ENCODE measurements around the gene PCGF3. TPM values are rescaled to one million over a fixed set of nuclear protein-coding genes. Genes with fewer than 3 reads are reported as not detected.
A peak's percentile ranks its signal among the peaks of the same experiment; 100 is the strongest.

PCGF3 gene
- total RNA-seq, 3 donors from 2014 or later, result 60.6 to 71.7 (median 69.4) TPM

GRCh38 chr4:720111-720860, 14.7 kb downstream of the PCGF3 start:
- Histone ChIP-seq H3K27ac (peak overlapping the region; percentile 74 to 86), H3K36me3 (no peaks in the 10 kb centered on the region), H3K27me3 (no peaks in the 10 kb centered on the region), H3K9me3 (no peaks in the 10 kb centered on the region), H3K4me3 (peak overlapping the region in 1 of 3 donors; percentile 22), H3K4me1 (peaks cover 0 to 8% of the 10 kb centered on the region in 2 donors)
- no peak for DNase-seq (ENCODE audit: low spot score in 2 of 2)
- intact Hi-C loops (cut with DNase I; ENCODE audit: low total_unique reads), result no loop called here
- TF ChIP-seq, protein P1, sequence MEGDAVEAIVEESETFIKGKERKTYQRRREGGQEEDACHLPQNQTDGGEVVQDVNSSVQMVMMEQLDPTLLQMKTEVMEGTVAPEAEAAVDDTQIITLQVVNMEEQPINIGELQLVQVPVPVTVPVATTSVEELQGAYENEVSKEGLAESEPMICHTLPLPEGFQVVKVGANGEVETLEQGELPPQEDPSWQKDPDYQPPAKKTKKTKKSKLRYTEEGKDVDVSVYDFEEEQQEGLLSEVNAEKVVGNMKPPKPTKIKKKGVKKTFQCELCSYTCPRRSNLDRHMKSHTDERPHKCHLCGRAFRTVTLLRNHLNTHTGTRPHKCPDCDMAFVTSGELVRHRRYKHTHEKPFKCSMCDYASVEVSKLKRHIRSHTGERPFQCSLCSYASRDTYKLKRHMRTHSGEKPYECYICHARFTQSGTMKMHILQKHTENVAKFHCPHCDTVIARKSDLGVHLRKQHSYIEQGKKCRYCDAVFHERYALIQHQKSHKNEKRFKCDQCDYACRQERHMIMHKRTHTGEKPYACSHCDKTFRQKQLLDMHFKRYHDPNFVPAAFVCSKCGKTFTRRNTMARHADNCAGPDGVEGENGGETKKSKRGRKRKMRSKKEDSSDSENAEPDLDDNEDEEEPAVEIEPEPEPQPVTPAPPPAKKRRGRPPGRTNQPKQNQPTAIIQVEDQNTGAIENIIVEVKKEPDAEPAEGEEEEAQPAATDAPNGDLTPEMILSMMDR (IDR thresholded peaks at IDR 0.05), result no peak
- TF ChIP-seq POLR2A (IDR thresholded peaks at IDR 0.05), result no peak
- TF ChIP-seq POLR2AphosphoS5 (IDR thresholded peaks at IDR 0.05), result no peak

DNA sequence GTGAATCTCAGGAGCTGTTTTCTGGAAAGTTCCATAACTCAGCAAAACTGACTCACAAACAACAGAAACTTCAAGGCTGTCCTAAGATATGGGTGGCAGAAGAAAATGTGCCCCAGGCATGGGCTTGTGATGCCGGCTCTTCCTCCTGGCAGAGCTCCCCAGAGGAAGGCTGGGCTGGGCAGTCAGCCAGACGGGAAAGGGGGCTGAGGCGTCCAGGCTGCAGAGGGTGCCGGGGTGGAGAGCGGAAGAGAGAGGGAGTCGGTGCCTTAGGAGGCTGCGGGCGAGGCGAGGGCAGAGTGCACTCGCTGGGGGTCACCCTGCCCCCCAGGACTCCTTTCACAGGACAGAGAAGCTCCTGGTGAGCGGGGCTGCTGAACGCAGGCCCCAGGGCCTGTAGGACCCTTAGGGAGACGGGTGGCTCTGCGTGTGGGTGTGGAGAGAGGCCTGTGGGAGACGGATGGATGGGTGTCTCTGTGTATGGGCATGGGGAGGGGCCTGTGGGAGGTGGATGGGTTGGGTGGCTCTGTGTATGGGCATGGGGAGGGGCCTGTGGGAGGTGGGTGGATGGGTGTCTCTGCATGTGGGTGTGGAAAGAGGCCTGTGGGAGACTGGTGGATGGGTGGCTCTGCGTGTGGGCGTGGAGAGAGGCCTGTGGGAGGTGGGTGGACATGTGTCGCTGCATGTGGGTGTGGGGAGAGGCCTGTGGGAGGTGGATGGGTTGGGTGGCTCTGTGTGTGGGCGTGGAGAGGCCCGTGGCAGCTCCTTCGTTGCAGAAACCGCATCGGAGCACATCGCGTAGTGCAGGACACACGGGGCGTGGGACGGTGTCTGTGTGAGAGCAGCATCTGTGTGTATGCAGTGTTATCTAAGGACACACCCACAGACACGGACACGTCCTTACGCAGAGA, 15.9 kb downstream of the PCGF3 start:
- Histone ChIP-seq H3K4me3 (peak overlapping the region in 1 of 3 donors; percentile 22), H3K9me3 (no peaks in the 10 kb centered on the region), H3K27me3 (no peaks in the 10 kb centered on the region), H3K4me1 (peaks cover 0 to 8% of the 10 kb centered on the region in 2 donors), H3K27ac (peak overlapping the region; percentile 74 to 86), H3K36me3 (no peaks in the 10 kb centered on the region)
- TF ChIP-seq, protein P1 (IDR thresholded peaks at IDR 0.05), result no peak
- TF ChIP-seq POLR2AphosphoS5 (IDR thresholded peaks at IDR 0.05) (no peak), POLR2A (IDR thresholded peaks at IDR 0.05) (no peak)
- intact Hi-C loops (cut with DNase I; ENCODE audit: low total_unique reads), result no loop called here
- no peak for DNase-seq (ENCODE audit: low spot score in 2 of 2)

GRCh38 chr4:722169-722725, 16.6 kb downstream of the PCGF3 start:
- H3K27me3 ChIP-seq, result no peaks in the 10 kb centered on the region
- H3K4me3 ChIP-seq, result no peak overlapping the region
- H3K36me3 ChIP-seq, result no peaks in the 10 kb centered on the region
- H3K9me3 ChIP-seq, result no peaks in the 10 kb centered on the region
- no peak overlapping the region for H3K27ac ChIP-seq
- TF ChIP-seq, protein P1 (IDR thresholded peaks at IDR 0.05), result no peak
- no peak for TF ChIP-seq POLR2AphosphoS5 (IDR thresholded peaks at IDR 0.05)
- TF ChIP-seq POLR2A (IDR thresholded peaks at IDR 0.05), result no peak
- DNase-seq (ENCODE audit: low spot score in 2 of 2), result no peak
- peaks cover 0 to 8% of the 10 kb centered on the region in 2 donors for H3K4me1 ChIP-seq
- intact Hi-C loops (cut with DNase I; ENCODE audit: low total_unique reads), result no loop called here

DNA sequence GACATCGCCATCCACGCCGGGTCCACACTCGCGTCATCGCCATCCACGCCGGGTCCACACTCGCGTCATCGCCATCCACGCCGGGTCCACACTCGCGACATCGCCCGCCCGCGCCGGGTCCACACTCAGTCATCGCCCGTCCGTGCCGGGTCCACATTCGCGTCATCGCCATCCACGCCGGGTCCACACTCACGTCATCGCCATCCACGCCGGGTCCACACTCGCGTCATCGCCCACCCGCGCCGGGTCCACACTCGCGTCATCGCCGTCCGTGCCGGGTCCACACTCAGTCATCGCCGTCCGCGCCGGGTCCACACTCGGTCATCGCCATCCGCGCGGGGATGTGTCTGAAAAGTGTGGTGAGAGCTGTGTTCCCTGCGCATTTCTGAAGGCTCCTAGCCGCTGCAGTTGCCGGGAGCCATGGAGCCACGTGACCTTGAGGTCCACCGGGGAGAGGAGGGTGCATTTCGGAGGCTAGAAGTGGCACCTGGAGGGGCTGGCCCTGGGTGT, 17.3 kb downstream of the PCGF3 start:
- intact Hi-C loops (cut with DNase I; ENCODE audit: low total_unique reads), result no loop called here
- Histone ChIP-seq H3K9me3 (no peaks in the 10 kb centered on the region), H3K36me3 (no peaks in the 10 kb centered on the region), H3K27ac (no peak overlapping the region), H3K4me1 (peaks cover 0 to 8% of the 10 kb centered on the region in 2 donors), H3K27me3 (no peaks in the 10 kb centered on the region), H3K4me3 (no peak overlapping the region)
- TF ChIP-seq POLR2AphosphoS5 (IDR thresholded peaks at IDR 0.05) (no peak), POLR2A (IDR thresholded peaks at IDR 0.05) (no peak)
- TF ChIP-seq, protein P1 (IDR thresholded peaks at IDR 0.05), result no peak
- DNase-seq (ENCODE audit: low spot score in 2 of 2), result no peak
